Transverse colon (tissue), 3 donors: ENCODE measurements around the gene RETSAT.
"Not testable (repeated sequence)": the region's sequence is repeated elsewhere in the genome, so short reads cannot be mapped to it uniquely, and the experiment has no call there.

Experiments used
- CTCF ChIP-seq, 5 experiments: fragments of 200-600 bp in 3 of 5; fragments of 450-650 bp in 2 of 5; sonication (generic) in 3 of 5; IDR thresholded peaks; 1 replicate in 2 of 5; 2 replicates in 3 of 5; pipeline ENCODE4 v1.5.1; 2016 to 2017; ENCODE audit warnings: antibody characterized with exemption in 5 of 5, inconsistent platforms in 3 of 5, mild to moderate bottlenecking in 2 of 5, moderate library complexity in 1 of 5
- EP300 ChIP-seq: sonication (generic); formaldehyde crosslinking; IDR thresholded peaks from one replicate; pipeline ENCODE4 v1.6.1; 2017; ENCODE audit warnings: antibody characterized with exemption, low read depth
- POLR2A ChIP-seq: fragments of 450-650 bp; IDR thresholded peaks from one replicate; pipeline ENCODE4 v1.6.1; 2016; ENCODE audit warnings: antibody characterized with exemption, mild to moderate bottlenecking, moderate library complexity

GRCh38 chr2:85333877-85334276, 20.5 kb downstream of the RETSAT start:
- TF ChIP-seq POLR2A; CTCF (IDR thresholded peaks at IDR 0.05); EP300: not testable (repeated sequence)
